HG03045 (cell line): ENCODE data around the gene OPA1.
A peak's percentile ranks its signal among the peaks of the same experiment; 100 is the strongest.

Experiments used
- ATAC-seq: cut with Tn5 transposase; IDR thresholded peaks from one replicate; pipeline ENCODE4 v1.9.1; 2021; ENCODE audit warnings: mild to moderate bottlenecking, moderate library complexity; ENCODE audit not compliant: unreplicated experiment

The OPA1 gene

DNA sequence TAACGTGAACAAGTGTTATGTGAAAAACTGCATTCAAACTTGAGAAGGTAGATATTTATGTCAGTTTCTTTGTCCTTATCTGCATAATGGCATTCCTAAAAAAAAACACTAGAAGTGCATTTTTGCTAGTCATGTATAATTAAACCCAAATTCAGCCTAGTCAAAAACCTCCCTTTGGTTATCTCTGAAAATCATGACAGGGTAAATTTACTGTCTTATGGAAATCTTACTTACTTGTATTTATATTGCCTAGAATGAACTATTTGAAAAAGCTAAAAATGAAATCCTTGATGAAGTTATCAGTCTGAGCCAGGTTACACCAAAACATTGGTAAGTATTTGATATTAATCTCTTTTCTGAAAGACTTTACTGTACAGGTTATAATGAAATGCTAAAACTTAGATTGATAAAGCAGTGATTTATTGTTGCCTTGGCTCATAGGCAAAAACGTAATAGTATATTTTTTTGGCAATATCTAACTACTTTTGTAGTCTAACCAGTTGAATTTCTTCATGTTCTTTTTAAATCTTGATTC lies 55.6 kb downstream of the OPA1 start:
- ATAC-seq, result no peak

DNA sequence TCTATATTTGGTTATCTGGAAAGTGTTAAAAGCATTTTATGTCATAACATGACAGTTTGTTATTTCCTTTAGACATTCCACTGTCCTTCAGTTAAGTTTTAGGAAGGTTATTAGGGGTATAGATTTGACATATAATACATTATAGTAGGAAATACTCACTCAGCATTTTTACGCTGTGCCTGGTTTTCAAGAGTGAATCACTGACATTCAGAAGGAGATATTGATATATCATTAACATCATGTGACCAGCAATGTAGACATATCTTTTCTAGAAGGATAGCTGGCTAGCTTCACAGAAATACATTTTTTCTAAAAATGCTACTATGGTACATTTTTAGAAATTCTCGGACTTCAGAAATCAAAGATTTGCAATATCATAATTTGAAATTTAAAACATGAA lies 57.6 kb downstream of the OPA1 start:
- ATAC-seq, result no peak

DNA sequence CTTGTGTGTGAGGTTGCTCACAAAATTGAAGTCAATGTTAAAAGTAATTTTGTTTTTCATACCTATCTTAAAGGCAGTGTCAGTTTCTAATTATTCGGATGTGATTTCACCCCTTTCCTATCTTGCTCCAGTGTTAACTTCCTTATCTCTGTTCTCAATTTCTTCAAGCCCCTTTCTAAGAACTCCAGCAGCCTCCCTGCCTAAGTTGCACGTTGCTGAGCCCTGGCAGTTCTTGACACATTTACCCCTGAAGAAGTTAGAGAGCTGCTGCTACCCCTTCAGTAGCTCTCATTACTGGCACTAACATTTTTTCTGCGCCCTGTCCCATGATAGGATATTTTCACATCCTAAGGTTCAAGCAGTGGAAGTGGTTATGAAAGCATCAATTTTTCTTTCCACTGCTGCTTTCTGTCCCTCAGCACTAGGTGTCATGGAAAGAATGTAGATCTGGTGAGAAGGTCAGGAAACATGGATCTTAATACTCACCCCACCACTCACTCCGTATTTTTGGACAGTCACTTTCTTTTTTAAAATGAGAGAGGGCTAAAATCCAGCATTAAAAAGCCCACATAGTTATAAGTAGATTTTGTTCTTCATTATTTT lies 62.9 kb downstream of the OPA1 start:
- no peak for ATAC-seq

DNA sequence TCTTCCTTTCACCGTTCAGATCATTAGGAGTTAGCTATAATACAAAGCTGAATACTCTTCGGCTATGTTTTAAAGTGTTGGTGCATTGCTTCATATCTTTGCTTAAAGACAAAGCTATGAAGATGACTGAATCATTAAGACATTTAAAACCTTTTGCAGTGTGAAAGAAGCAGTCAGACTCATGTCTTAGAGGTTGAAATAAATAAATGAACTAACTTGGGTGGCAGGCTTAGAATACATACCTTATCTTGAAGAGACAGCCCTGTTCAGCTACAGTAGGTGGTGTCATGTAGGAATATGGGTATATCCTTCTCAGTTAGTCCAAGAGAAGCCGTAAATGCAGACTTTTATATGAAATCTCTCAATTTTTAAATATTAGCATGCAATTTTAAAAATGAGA lies 63.4 kb downstream of the OPA1 start:
- ATAC-seq, result no peak

DNA sequence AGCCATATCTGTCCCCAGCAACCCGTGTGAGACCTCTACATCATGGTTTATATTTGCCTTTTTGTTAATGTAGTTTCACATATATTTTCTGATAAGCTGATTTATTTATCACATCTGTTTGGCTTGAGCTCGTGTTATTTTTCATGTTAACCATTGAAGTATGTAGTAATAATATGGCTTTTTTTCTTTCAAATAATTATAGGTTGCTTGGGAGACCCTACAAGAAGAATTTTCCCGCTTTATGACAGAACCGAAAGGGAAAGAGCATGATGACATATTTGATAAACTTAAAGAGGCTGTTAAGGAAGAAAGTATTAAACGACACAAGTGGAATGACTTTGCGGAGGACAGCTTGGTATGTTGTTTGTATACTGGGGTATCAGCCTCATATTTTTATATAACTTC lies 63.9 kb downstream of the OPA1 start:
- no peak for ATAC-seq

DNA sequence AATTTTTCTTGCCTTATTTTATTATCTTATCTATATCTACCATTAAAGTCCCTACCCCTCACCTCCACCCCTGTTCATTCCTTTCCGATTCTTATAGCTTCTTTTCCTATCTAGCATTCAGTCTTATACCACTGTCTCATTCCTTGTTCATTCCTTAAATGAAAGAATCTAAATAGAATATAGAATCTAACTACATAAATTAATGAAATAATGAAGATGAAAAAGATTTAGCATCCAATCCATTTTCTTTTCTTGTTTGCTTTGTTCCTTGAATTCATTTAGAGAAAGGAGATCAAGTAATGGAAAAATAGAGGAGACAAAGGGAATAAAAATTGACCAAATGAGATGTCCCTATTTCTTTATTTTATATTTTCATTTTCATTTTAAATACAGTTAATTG lies 67.2 kb downstream of the OPA1 start:
- no peak for ATAC-seq

DNA sequence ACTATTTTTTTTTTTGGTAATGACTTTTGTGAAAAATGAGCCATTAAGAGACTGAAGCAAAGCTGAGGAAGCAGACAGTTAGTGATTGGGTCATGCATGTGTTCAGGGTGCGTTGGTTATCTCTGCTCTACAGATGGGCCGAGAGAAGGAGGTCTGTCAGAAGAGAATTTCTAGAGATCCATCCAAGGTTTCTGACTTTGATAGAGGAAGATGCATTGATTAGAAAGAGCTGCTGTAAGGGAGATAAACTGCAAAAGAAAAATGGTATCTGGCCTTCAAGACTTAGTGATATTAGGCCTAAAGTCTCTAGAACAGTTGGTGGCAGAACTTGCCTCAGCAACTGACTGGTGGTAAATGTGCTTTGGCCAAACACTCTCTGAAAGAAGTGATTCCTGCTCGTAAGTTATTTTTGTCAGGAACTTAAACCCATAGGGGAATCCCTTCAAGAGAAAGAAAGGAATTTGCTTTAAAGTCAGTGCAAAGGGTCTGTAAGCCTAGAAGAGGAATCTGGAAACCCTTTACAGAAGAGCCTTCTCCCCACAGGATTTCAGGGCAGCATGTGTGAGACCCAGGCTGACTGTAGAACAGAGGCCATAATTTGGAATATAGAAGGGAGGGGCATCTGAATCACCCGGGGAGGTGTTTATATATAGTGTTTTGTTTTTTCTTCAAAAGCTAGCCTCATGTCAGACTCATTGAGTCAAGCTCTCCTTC lies 67.8 kb downstream of the OPA1 start:
- ATAC-seq, result no peak

DNA sequence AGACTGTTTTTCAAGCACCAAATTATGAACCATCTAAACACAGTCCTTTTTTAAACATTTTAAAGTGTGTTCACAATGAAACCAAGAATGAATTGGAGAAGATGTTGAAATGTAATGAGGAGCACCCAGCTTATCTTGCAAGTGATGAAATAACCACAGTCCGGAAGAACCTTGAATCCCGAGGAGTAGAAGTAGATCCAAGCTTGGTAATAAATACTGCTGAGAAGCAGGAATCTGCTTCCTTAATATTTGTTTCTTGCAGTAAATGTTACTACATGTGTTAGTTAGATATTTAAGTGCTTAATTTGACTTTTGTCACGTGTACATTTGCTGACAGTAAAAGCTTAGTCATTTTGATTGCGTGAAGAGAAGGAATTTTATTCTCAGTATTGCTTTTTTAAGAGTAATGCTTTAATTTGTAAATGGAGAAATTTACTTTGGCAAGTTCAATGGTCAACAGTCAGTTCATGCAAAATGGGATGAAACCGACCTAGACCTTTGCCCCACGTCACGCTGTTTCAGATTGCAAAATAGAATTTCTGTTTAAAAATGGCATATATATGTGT lies 69.8 kb downstream of the OPA1 start:
- no peak for ATAC-seq

DNA sequence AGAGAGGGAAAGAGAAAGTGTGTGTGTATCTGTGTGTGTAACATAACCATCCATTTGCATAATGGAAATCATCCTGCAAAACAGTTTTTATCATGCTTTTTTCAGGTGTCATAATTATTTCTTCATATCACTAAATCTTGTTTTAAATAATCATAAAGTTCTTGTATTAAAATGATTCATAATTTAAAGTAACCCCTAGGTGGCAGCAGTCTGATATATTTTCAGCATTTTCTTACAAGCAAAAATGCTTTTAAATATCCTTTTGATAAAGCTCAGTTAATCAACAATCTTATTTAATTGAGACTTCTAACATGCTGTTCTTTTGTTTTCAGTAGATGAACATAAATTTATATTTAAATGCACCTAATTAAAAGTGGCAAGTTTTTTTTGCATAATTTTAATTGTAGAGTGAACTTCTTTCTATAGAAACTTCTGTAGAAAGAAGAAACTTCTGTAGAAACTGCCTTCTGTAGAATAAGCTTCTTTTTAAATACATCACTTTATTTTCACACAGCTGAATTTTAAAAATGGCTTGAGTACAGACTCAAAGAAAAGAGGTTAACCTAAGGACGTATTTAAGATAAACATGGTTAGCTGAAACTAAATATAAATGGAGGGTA lies 72.5 kb downstream of the OPA1 start:
- ATAC-seq, result no peak

DNA sequence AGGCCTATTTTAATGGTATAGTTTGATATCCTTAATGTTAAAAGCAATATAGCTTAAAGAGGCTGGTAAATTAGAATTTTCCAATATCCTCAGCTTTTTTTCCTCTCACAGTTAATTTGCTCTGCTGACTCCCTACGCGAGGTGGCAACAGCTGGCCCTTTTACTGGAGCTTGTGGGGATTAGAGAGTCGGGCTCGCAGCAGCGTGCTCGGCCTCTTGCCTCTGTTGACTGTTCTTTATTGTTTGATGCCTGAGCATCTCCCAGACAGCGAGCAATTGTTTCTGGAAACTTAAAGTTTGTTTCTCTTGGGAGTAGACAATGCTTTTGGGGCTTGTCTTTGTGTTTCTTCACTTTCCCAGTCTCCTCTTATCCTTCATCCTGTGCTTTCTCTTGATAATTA lies 80.8 kb downstream of the OPA1 start:
- no peak for ATAC-seq

DNA sequence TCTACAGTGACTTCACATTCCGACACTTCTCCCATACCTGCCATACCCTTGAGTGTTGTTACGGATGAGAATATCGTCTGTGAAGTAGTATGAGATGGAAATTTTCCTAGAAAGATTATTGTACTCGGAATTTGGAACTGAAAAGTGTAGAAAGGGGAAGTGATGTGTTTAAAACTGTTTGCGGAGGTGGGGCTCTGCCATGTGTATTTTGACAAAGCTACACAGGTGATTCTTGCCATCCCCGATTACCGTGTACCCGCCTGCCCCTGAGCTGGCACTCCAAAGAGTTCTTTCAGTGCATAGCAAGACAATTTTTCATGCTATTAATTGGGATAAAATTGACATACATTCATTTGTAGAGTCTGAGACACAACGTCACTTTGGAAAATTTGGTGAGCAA lies 81.7 kb downstream of the OPA1 start:
- ATAC-seq, result no peak

DNA sequence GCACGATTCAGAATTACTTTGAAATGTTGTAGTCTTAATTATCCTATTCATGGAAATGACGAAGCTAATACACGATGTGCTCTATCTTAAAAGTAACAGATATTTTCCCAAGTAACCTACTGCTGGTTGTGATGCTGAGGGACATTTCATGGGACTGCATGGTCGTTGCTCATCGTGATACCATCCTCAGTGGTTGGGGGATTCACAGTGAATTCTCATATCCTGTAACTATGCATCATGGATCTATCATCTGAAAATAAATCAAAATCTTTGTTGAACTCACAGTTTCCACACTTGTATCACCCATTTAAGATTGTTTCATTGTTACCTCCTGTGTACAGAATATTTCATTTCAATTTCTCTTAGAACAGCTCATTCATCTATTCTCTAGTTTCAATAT lies 84.7 kb downstream of the OPA1 start:
- ATAC-seq, result no peak

DNA sequence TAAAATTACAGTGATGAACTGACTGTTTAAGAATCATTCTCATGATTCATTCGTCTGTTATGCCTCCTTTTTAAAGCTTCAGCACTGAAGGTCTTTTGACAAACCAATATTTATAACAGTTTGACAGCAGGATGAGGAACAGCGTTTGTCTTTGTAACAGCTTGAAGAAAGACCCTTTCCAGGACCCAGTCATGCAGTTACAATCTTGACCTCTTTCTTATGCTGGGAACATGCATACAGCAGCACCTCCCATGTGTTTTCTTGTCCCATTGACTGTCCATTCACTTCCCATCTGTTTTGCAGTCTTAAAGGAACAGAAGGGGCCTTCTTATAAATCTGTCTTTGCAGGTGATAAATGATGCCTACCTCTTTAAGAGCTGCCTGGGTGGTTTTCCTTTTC lies 87.2 kb downstream of the OPA1 start:
- no peak for ATAC-seq

DNA sequence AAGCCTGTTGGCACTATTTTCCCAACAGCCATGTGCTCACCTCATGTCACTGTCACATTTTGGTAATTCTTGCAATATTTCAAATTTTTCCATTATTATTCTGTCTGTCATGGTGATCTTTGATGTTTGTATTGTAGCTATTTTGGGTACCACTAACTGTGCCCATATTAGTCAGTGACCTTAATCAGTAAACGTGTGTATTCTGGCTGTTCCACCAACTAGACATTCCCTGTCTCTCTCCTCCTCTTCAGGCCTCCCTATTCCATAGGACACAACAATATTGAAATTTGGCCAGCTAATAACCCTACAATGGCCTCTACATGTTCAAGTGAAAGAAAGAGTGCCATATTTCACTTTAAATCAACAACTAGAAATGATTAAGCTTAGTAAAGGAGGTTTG lies 88.6 kb downstream of the OPA1 start:
- ATAC-seq, result no peak

DNA sequence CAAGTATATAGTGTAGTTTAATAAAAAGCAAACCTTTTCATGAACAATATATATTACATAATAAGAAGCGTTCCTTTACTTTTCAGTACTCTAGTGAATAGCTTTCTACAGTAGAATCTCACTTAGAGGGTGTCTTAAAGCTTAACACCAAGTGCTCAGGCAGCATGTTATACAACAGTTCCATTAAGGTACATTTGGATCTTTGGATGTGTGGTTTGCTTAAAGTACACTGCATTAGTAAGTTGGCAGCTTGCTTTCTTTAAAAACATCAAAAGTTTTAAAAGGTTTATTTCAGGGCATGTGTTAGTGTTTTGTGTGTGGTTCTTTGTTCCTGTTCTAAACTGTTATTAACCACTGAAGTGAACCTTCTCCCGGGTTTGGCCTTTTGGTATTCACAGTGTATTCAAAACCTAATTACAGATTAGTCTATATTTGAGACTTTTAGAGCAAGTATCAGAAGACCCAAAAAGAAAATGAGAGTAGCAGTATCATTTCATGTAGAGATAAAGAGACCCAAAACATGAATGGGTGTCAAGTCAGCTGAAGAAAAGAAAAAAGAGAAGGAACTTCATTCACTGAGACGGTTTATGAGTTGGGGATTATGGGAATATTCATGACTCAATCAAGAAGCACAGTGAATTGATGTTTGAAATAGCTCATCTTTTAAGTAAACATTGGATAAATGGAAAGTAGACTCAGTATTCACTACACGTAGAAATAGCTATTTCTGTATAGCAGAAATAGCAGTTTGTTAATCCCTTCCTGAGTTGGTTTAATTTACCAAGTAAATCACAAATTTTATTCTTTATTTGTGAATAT lies 93.9 kb downstream of the OPA1 start:
- no peak for ATAC-seq

DNA sequence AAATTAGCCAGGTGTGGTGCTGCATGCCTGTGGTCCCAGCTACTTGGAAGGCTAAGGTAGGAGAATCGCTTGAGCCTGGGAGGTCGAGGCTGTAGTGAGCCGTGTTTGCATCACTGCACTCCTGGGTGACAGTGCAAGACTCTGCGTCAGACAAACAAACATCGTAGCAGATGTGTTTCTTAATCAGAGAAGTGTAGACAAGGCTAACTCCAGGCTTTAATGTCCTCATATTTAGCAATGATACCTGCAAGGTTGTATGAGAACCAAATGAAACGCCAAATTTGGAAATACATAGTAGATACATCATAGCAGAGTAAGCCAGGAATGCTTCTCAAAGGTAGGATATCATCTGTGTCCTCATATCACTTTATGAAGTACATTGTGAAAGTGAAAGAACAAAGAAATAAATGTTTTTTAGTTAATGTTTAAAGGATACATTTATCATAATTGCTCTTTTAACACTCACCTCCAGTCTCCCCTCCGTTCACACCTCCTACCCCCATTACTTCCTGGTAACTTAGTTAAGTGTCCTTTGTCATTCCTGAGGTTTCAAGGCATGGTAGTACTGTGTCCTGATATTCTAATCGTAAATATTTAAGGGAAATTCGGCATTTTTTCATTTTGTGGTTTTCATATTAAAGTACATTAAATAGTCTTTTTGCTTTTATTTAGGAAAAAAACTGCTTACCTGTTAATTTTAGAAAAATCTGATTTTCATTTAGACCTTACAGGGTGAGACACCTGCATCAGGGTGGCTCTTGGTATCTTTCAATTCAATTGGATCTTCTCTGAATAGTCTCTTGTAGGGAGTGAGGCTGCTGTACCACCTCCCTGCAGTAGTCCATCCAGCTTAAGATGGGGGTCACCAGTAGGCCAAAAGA lies 96.1 kb downstream of the OPA1 start:
- no peak for ATAC-seq

DNA sequence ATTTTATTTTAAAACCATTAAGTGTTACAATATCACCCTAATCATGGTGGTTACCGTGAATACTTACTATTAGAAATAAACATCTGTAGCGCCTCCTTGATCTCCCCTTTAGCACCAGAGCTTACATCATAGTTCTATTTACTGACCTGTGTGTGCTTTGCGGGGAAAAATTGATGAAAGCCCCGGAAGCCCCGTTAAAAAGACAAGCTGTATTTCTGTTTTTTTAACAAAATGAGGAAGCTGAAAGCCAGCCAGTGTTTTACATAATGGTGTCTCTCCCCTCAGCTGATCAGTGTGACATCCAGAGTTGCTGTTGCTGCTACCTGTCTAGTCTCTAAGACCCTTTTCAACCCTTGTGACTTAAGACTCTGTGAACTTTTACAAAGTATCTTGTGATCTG lies 100.8 kb downstream of the OPA1 start:
- no peak for ATAC-seq

DNA sequence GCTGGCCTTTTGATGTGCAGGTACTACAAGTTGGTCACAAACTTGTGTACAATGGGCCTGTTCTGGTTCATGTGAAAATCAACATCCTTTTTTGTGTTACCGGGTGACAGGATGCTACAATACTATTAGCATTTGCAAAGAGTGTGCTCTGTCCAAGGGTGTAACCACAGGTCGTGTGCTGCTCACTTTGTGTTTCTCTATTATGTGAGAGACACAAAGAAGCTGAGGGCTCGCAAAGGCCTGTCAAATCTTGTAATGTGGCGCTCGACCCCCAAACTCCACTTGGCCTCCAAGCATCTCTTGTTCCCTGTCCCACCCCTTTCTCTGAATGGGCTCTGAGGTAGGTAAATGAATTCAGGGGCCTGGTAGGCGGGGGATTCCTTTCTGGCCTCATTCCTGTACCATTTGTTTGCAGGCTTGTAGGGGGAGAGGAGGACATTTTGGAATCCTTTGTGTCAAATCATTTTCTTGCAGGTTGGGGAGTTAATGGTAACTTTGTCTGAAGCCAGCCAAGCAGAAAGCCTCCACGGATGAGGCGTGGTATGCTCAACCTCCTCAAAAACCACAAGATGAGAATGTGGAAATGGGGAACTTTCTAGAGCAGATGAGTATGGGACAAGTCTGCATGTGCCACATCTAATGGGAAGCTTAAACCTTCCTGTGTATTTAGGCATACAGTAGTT lies 109.1 kb downstream of the OPA1 start:
- peak; percentile 55 for ATAC-seq

DNA sequence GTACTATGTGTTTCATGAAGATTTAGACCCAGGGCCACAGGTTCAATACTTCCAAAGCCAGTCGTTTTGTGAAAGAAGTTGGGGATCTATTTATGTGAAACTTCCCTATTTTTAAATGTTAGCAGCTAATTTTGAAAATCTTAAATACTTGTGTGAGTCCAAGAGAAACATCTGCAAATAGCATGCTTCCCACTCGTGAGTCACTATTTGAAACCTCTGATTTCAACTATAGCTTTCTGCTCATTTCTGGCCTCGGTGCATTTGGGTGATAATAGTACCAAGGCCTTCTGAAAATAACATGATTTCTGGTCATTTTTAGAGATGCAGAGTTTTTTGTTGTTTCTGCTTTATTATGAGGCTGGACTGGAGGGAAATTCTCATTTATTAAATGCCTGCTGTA lies 110.0 kb downstream of the OPA1 start:
- ATAC-seq, result no peak

DNA sequence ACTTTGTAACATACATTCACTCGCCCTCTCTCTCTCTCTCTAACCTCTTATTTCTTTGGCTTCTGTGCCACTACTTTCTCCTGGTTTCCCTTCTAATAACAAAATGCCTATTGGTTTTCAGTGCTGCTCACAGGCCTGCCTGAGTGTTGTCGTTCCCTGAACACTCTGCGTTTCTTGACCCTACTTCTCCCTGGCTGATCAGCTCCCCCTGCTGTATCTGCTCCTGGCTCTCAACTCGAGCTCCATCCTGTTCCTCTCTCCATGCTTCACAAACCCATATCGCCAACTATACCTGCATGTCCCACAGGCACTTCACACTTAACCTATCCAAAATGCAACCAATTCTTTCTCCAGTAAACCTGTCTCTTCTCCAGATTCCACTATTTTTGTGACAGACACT lies 111.4 kb downstream of the OPA1 start:
- no peak for ATAC-seq
